GM12878 (cell line): ENCODE measurements around the gene RAET1G. TPM values are rescaled to one million over a fixed set of nuclear protein-coding genes. Genes with fewer than 3 reads are reported as not detected.

ENCODE experiments used
- ATAC-seq: fragments of 200-7000 bp; cut with Tn5 transposase; 3 replicates; pipeline ENCODE4 v1.9.1; 2020; ENCODE audit warnings: mild to moderate bottlenecking, moderate library complexity
- BruUV-seq: library from RNA; stranded (reverse); fragments of 400-500 nt; replicated peaks from 2 replicates; lab custom pipeline; 2021; lab: Mats Ljungman, UMichigan
- CTCF ChIA-PET: fragments of 300-600 bp; sonication (Branson Sonifier 250); formaldehyde crosslinking; extraction: SDS; loops from one replicate; lab custom pipeline; 2021; ENCODE audit warnings: inconsistent platforms; lab: Yijun Ruan, JAX
- POLR2A ChIA-PET: fragments of 350-600 bp; formaldehyde crosslinking; extraction: SDS; loops from one replicate; lab custom pipeline; 2021; ENCODE audit warnings: inconsistent platforms; lab: Charles Lee
- RAD21 ChIA-PET: fragments of 300-600 bp; sonication (Branson Sonifier 250); formaldehyde crosslinking; loops from one replicate; lab custom pipeline; 2023; ENCODE audit warnings: antibody characterized with exemption; ENCODE audit not compliant: unreplicated experiment; lab: Charles Lee
- SMC1A ChIA-PET: fragments of 300-600 bp; sonication (Branson Sonifier 250); formaldehyde crosslinking; loops from one replicate; lab custom pipeline; 2023; ENCODE audit not compliant: unreplicated experiment, uncharacterized antibody; lab: Charles Lee
- DNase-seq: peaks from one replicate; pipeline ENCODE4 v3.0.0-alpha.2; 2011; ENCODE audit warnings: low read depth, low spot score
- FAIRE-seq: peaks from 3 replicates; lab custom pipeline; 2011; peaks lifted over from hg19 to GRCh38; lab: Jason Lieb, UNC
- H2AFZ ChIP-seq: 2 replicates; pipeline ENCODE4 v1.6.0; 2011; ENCODE audit warnings: low read depth, low read length, control low read depth; ENCODE audit not compliant: control insufficient read depth
- H3K27ac ChIP-seq: 2 replicates; pipeline ENCODE4 v1.5.1; 2011; ENCODE audit warnings: control low read depth; ENCODE audit not compliant: control insufficient read depth, insufficient read depth
- H3K27me3 ChIP-seq, 2 experiments: replicated peaks in 1 of 2; 2 replicates each; pipeline versions ENCODE4 v1.6.0 to v1.6.1; 2011; ENCODE audit warnings: low read length in 1 of 2; ENCODE audit not compliant: control insufficient read depth in 2 of 2, insufficient read depth in 2 of 2
- H3K36me3 ChIP-seq, 2 experiments: 2 replicates each; pipeline ENCODE4 v1.5.1; 2011; ENCODE audit warnings: low read length in 1 of 2; ENCODE audit not compliant: control insufficient read depth in 2 of 2, insufficient read depth in 2 of 2
- H3K4me1 ChIP-seq: 2 replicates; pipeline ENCODE4 v1.6.1; 2011; ENCODE audit warnings: mild to moderate bottlenecking, low read length, moderate library complexity, mixed read lengths; ENCODE audit not compliant: control insufficient read depth, insufficient read depth
- H3K4me2 ChIP-seq: 2 replicates; pipeline ENCODE4 v1.6.0; 2011; ENCODE audit warnings: control low read depth; ENCODE audit not compliant: control insufficient read depth, insufficient read depth
- H3K4me3 ChIP-seq: fragments of 200-600 bp; sonication (generic); 2 replicates; pipeline ENCODE4 v1.5.1; 2016
- H3K79me2 ChIP-seq: 2 replicates; pipeline ENCODE4 v1.6.0; 2011; ENCODE audit warnings: low read length; ENCODE audit not compliant: control insufficient read depth, insufficient read depth
- H3K9ac ChIP-seq: 2 replicates; pipeline ENCODE4 v1.8.0; 2011; ENCODE audit warnings: low read length, control low read depth, mixed read lengths; ENCODE audit not compliant: control insufficient read depth, insufficient read depth
- H3K9me3 ChIP-seq: replicated peaks from 3 replicates; pipeline ENCODE4 v1.5.1; 2011; ENCODE audit warnings: mild to moderate bottlenecking, low read length; ENCODE audit not compliant: control insufficient read depth, insufficient read depth
- H4K20me1 ChIP-seq: 2 replicates; pipeline ENCODE4 v1.6.0; 2011; ENCODE audit not compliant: control insufficient read depth, insufficient read depth
- ATF7 ChIP-seq: fragments of 450-650 bp; IDR thresholded peaks from 2 replicates; pipeline ENCODE4 v1.6.1; 2016; ENCODE audit warnings: low read depth, mild to moderate bottlenecking
- ELK1 ChIP-seq: IDR thresholded peaks from 2 replicates; pipeline ENCODE4 v1.6.1; 2012; ENCODE audit warnings: low read depth, low read length, improper control_type of control experiment
- GATAD2B ChIP-seq: fragments of 450-650 bp; conservative IDR thresholded peaks from 2 replicates; pipeline ENCODE4 v1.6.1; 2017; ENCODE audit warnings: low read depth, mild to moderate bottlenecking, moderate library complexity
- IKZF1 ChIP-seq: fragments of 450-650 bp; conservative IDR thresholded peaks from 2 replicates; pipeline ENCODE4 v1.6.1; 2017; ENCODE audit warnings: antibody characterized with exemption, mild to moderate bottlenecking
- JUNB ChIP-seq: IDR thresholded peaks from 2 replicates; pipeline ENCODE4 v1.6.1; 2016; ENCODE audit warnings: antibody characterized with exemption, mild to moderate bottlenecking
- MYC ChIP-seq: IDR thresholded peaks from 2 replicates; pipeline ENCODE4 v1.6.1; 2011; ENCODE audit warnings: mild to moderate bottlenecking, low read length, moderate library complexity, inconsistent platforms; ENCODE audit not compliant: insufficient read depth, insufficient replicate concordance, insufficient read length, severe bottlenecking
- NFIC ChIP-seq: IDR thresholded peaks from 2 replicates; pipeline ENCODE4 v1.6.1; 2012; ENCODE audit warnings: low read depth, mild to moderate bottlenecking, inconsistent platforms, low read length, moderate library complexity
- RBBP5 ChIP-seq: fragments of 200-600 bp; sonication (generic); conservative IDR thresholded peaks from 2 replicates; pipeline ENCODE4 v1.6.1; 2016
- REST ChIP-seq: IDR thresholded peaks from 2 replicates; pipeline ENCODE4 v1.6.1; 2012; ENCODE audit warnings: mild to moderate bottlenecking, low read depth, low read length
- SIN3A ChIP-seq: IDR thresholded peaks from 2 replicates; pipeline ENCODE4 v1.6.1; 2012; ENCODE audit warnings: low read depth, low read length, improper control_type of control experiment
- SMAD1 ChIP-seq: fragments of 450-650 bp; IDR thresholded peaks from 2 replicates; pipeline ENCODE4 v1.6.1; 2018; ENCODE audit warnings: mild to moderate bottlenecking, low read depth; ENCODE audit not compliant: partially characterized antibody
- ZNF217 ChIP-seq: fragments of 450-650 bp; IDR thresholded peaks from 2 replicates; pipeline ENCODE4 v1.6.1; 2017; ENCODE audit warnings: antibody characterized with exemption, mild to moderate bottlenecking
- ZNF592 ChIP-seq: fragments of 450-650 bp; IDR thresholded peaks from 2 replicates; pipeline ENCODE4 v1.6.1; 2017; ENCODE audit warnings: mild to moderate bottlenecking, moderate library complexity
- WGBS: methylation state at CpG from one replicate; pipeline ENCODE4 v1.1.6; 2016; ENCODE audit warnings: low lambda C conversion rate; ENCODE audit not compliant: insufficient replicate concordance, insufficient coverage; ENCODE audit errors: missing lambda C conversion rate; 5-methylcytosine and 5-hydroxymethylcytosine counted together
- in situ Hi-C: fragments of 300-500 bp; cut with MboI; formaldehyde crosslinking; loops from 9 replicates; pipeline ENCODE4 v1.14.3; 2018; ENCODE audit warnings: mixed read lengths
- intact Hi-C: fragments of 100-400 bp; cut with micrococcal nuclease; formaldehyde crosslinking; loops from one replicate; pipeline ENCODE4 v1.14.2; 2022; ENCODE audit not compliant: unreplicated experiment
- polyA plus RNA-seq, 11 experiments: library from polyadenylated mRNA; depleted of rRNA in 4 of 11; unstranded in 6 of 11; stranded (reverse) in 5 of 11; fragments of >200 nt; fragmentation: Nextera tagmentation in 4 of 11; fragmentation: Illumina TruSeq in 1 of 11; extraction: Ambion mirVana in 4 of 11; extraction: Trizol in 1 of 11; gene quantifications; 1 replicate in 1 of 11; 2 replicates in 10 of 11; pipeline versions ENCODE4 v1.2.1 to v1.2.3, GENCODE V29; 2011 to 2016; ENCODE audit warnings: inconsistent platforms in 2 of 11, missing spikeins in 2 of 11, low read depth in 1 of 11
- total RNA-seq, 4 experiments: library from RNA; depleted of rRNA in 3 of 4; stranded (reverse); fragments of >200 nt in 3 of 4; fragmentation: Illumina TruSeq in 1 of 4; extraction: Trizol in 1 of 4; gene quantifications; 2 replicates each; pipeline versions ENCODE4 v1.2.1 to v1.2.3, GENCODE V29; 2013 to 2021
- TF ChIP-seq, protein P1 (sequence below): fragments of 450-650 bp; IDR thresholded peaks from 2 replicates; pipeline ENCODE4 v1.6.1; 2017; ENCODE audit warnings: antibody characterized with exemption, mild to moderate bottlenecking, moderate library complexity

Gene RAET1G
- total and polyA plus RNA-seq, 10 of the 15 experiments (the other 5 are each of a cell fraction or from before 2014, with no cell fraction given) = not detected

DNA sequence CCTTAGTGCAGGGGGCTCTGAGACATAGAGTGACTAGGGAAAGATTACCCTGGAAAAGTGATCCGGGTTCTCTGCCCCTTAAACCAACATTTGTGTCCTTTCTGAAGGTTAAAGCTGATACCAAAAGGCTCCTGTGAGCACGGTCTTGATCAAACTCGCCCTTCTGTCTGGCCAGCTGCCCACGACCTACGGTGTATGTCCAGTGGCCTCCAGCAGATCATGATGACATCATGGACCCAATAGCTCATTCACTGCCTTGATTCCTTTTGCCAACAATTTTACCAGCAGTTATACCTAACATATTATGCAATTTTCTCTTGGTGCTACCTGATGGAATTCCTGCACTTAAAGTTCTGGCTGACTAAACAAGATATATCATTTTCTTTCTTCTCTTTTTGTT is 25.7 kb upstream of the RAET1G start:
- Histone ChIP-seq H3K79me2 (no peaks in the 10 kb centered on the region), H2AFZ (no peak overlapping the region), H3K36me3 (no peaks in the 10 kb centered on the region), H3K4me3 (no peak overlapping the region), H3K4me1 (no peaks in the 10 kb centered on the region), H4K20me1 (no peaks in the 10 kb centered on the region), H3K27ac (no peak overlapping the region), H3K27me3 (peaks cover 0 to 5% of the 10 kb centered on the region in 2 experiments; a peak in 3 of 4 replicates), H3K9ac (no peak overlapping the region), H3K9me3 (no peaks in the 10 kb centered on the region), H3K4me2 (no peak overlapping the region)
- ChIA-PET SMC1A (no interaction called here), RAD21 (no interaction called here), POLR2A (no interaction called here), CTCF (no interaction called here)
- no peak for FAIRE-seq
- no TSS peak for BruUV-seq
- 8% methylated on average over 5 of the region's 5 CpGs for WGBS
- no peak for DNase-seq
- ATAC-seq = no peak
- intact Hi-C loops = no loop called here
- in situ Hi-C loops = no loop called here
- TF ChIP-seq GATAD2B (no peak), ATF7 (no peak), ZNF217 (no peak), ZNF592 (no peak), MYC (no peak), SIN3A (no peak), IKZF1 (no peak), RBBP5 (no peak), REST (no peak), ELK1 (no peak), NFIC (no peak), SMAD1 (no peak), JUNB (no peak)
- TF ChIP-seq, protein P1, sequence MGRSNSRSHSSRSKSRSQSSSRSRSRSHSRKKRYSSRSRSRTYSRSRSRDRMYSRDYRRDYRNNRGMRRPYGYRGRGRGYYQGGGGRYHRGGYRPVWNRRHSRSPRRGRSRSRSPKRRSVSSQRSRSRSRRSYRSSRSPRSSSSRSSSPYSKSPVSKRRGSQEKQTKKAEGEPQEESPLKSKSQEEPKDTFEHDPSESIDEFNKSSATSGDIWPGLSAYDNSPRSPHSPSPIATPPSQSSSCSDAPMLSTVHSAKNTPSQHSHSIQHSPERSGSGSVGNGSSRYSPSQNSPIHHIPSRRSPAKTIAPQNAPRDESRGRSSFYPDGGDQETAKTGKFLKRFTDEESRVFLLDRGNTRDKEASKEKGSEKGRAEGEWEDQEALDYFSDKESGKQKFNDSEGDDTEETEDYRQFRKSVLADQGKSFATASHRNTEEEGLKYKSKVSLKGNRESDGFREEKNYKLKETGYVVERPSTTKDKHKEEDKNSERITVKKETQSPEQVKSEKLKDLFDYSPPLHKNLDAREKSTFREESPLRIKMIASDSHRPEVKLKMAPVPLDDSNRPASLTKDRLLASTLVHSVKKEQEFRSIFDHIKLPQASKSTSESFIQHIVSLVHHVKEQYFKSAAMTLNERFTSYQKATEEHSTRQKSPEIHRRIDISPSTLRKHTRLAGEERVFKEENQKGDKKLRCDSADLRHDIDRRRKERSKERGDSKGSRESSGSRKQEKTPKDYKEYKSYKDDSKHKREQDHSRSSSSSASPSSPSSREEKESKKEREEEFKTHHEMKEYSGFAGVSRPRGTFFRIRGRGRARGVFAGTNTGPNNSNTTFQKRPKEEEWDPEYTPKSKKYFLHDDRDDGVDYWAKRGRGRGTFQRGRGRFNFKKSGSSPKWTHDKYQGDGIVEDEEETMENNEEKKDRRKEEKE = no peak
